ENCODE measurements around the gene NXPH3. TPM values are rescaled to one million over a fixed set of nuclear protein-coding genes. Genes with fewer than 3 reads are reported as not detected.

Gene NXPH3
- total RNA-seq, 3 donors from 2014 or later (not counting 1 experiment from before 2014, with no cell fraction given), result not detected

DNA sequence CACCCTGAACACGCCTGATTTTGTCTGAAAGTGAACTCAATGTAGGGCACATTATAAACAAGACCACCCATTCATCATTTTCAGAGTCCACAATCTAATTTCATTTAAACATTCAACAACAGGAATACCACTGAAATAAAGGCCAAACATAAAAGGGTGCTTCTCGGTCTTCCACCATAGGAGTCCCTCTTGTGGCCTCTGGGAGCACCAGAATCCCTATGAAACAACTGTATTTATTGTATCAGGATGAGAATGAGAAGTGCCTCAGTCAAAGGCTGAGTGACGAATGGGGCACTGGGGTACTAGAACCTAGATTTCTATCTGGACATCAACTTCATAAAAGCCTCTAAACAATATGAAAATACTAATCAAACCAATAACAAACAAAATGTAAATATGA, 40.4 kb downstream of the NXPH3 start:
- Histone ChIP-seq H3K9me3 (ENCODE audit: control insufficient read depth, insufficient read depth, low read length) (no peaks in the 10 kb centered on the region), H3K27me3 (ENCODE audit: control insufficient read depth, insufficient read depth, low read length) (no peaks in the 10 kb centered on the region), H3K4me3 (ENCODE audit: low read length) (no peak overlapping the region), H3K36me3 (ENCODE audit: control insufficient read depth, insufficient read depth, low read length) (peaks cover 76% of the 10 kb centered on the region), H3K27ac (ENCODE audit: low read length) (no peak overlapping the region), H3K4me1 (ENCODE audit: control insufficient read depth, insufficient read depth, low read length) (peaks cover 4% of the 10 kb centered on the region)
- Mint-ChIP-seq H3K36me3 (peaks cover 17% of the 10 kb centered on the region), H3K27ac (no peak overlapping the region), H3K27me3 (ENCODE audit: low read depth in 2 of 2) (no peaks in the 10 kb centered on the region), H3K9me3 (no peaks in the 10 kb centered on the region), H3K4me1 (peaks cover 9 to 14% of the 10 kb centered on the region in 2 donors), H3K4me3 (no peak overlapping the region)
- ATAC-seq (no peak), DNase-seq (no peak)
- intact Hi-C loops (cut with micrococcal nuclease), result no loop called here
- WGBS (ENCODE audit: insufficient coverage), result 98% methylated on average over 2 of the region's 3 CpGs
- TF ChIP-seq, protein P1, sequence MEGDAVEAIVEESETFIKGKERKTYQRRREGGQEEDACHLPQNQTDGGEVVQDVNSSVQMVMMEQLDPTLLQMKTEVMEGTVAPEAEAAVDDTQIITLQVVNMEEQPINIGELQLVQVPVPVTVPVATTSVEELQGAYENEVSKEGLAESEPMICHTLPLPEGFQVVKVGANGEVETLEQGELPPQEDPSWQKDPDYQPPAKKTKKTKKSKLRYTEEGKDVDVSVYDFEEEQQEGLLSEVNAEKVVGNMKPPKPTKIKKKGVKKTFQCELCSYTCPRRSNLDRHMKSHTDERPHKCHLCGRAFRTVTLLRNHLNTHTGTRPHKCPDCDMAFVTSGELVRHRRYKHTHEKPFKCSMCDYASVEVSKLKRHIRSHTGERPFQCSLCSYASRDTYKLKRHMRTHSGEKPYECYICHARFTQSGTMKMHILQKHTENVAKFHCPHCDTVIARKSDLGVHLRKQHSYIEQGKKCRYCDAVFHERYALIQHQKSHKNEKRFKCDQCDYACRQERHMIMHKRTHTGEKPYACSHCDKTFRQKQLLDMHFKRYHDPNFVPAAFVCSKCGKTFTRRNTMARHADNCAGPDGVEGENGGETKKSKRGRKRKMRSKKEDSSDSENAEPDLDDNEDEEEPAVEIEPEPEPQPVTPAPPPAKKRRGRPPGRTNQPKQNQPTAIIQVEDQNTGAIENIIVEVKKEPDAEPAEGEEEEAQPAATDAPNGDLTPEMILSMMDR (IDR thresholded peaks at IDR 0.05), result no peak

- Histone ChIP-seq H3K4me3 (ENCODE audit: low read length) (no peak overlapping the region), H3K36me3 (ENCODE audit: control insufficient read depth, insufficient read depth, low read length) (peaks cover 77% of the 10 kb centered on the region), H3K27ac (ENCODE audit: low read length) (no peak overlapping the region), H3K4me1 (ENCODE audit: control insufficient read depth, insufficient read depth, low read length) (peaks cover 4% of the 10 kb centered on the region), H3K9me3 (ENCODE audit: control insufficient read depth, insufficient read depth, low read length) (no peaks in the 10 kb centered on the region), H3K27me3 (ENCODE audit: control insufficient read depth, insufficient read depth, low read length) (no peaks in the 10 kb centered on the region)
- Mint-ChIP-seq H3K4me1 (peaks cover 12 to 14% of the 10 kb centered on the region in 2 donors), H3K27me3 (ENCODE audit: low read depth in 2 of 2) (no peaks in the 10 kb centered on the region), H3K27ac (no peak overlapping the region), H3K9me3 (no peaks in the 10 kb centered on the region), H3K36me3 (peaks cover 17% of the 10 kb centered on the region), H3K4me3 (no peak overlapping the region)
- TF ChIP-seq, protein P1 (IDR thresholded peaks at IDR 0.05), result no peak
- DNase-seq (no peak), ATAC-seq (no peak)
- 79% methylated on average over 9 of the region's 10 CpGs for WGBS (ENCODE audit: insufficient coverage)
- intact Hi-C loops (cut with micrococcal nuclease), result no loop called here
These were observed 41.0 kb downstream of the NXPH3 start for GRCh38 chr17:49616601-49617131.

GRCh38 chr17:49618028-49618611, 42.4 kb downstream of the NXPH3 start:
- peak overlapping the region; percentile 40 to 46 for H3K27ac Mint-ChIP-seq
- H3K27me3 ChIP-seq (ENCODE audit: control insufficient read depth, insufficient read depth, low read length), result no peaks in the 10 kb centered on the region
- H3K4me3 Mint-ChIP-seq, result no peak overlapping the region
- peaks cover 4% of the 10 kb centered on the region for H3K4me1 ChIP-seq (ENCODE audit: control insufficient read depth, insufficient read depth, low read length)
- TF ChIP-seq, protein P1 (IDR thresholded peaks at IDR 0.05), result no peak
- ATAC-seq, result peak in 1 of 3 donors; percentile 27
- WGBS (ENCODE audit: insufficient coverage), result 74% methylated on average over 3 of the region's 3 CpGs
- intact Hi-C loops (cut with micrococcal nuclease), result no loop called here
- H3K36me3 Mint-ChIP-seq, result peaks cover 17% of the 10 kb centered on the region
- no peak overlapping the region for H3K4me3 ChIP-seq (ENCODE audit: low read length)
- H3K27me3 Mint-ChIP-seq (ENCODE audit: low read depth in 2 of 2), result no peaks in the 10 kb centered on the region
- H3K9me3 Mint-ChIP-seq, result no peaks in the 10 kb centered on the region
- peaks cover 77% of the 10 kb centered on the region for H3K36me3 ChIP-seq (ENCODE audit: control insufficient read depth, insufficient read depth, low read length)
- DNase-seq, result no peak
- peaks cover 14% of the 10 kb centered on the region in 2 donors for H3K4me1 Mint-ChIP-seq
- H3K9me3 ChIP-seq (ENCODE audit: control insufficient read depth, insufficient read depth, low read length), result no peaks in the 10 kb centered on the region
- no peak overlapping the region for H3K27ac ChIP-seq (ENCODE audit: low read length)

GRCh38 chr17:49621420-49621819, 45.7 kb downstream of the NXPH3 start:
- TF ChIP-seq, protein P1 (IDR thresholded peaks at IDR 0.05), result no peak
- Mint-ChIP-seq H3K9me3 (no peaks in the 10 kb centered on the region), H3K4me3 (no peak overlapping the region), H3K4me1 (peaks cover 14 to 21% of the 10 kb centered on the region in 2 donors), H3K27me3 (ENCODE audit: low read depth in 2 of 2) (no peaks in the 10 kb centered on the region), H3K36me3 (peaks cover 17% of the 10 kb centered on the region), H3K27ac (no peak overlapping the region)
- H3K4me3 ChIP-seq (ENCODE audit: low read length), result no peak overlapping the region
- ATAC-seq, result no peak
- no peak for DNase-seq
- intact Hi-C loops (cut with micrococcal nuclease), result no loop called here
- no peak overlapping the region for H3K27ac ChIP-seq (ENCODE audit: low read length)
- H3K4me1 ChIP-seq (ENCODE audit: control insufficient read depth, insufficient read depth, low read length), result peaks cover 4% of the 10 kb centered on the region
- H3K36me3 ChIP-seq (ENCODE audit: control insufficient read depth, insufficient read depth, low read length), result peaks cover 54% of the 10 kb centered on the region
- no peaks in the 10 kb centered on the region for H3K9me3 ChIP-seq (ENCODE audit: control insufficient read depth, insufficient read depth, low read length)
- H3K27me3 ChIP-seq (ENCODE audit: control insufficient read depth, insufficient read depth, low read length), result no peaks in the 10 kb centered on the region
